Gastroesophageal sphincter (tissue), 4 donors: ENCODE results near the gene DLG4. TPM values are rescaled to one million over a fixed set of nuclear protein-coding genes. Genes with fewer than 3 reads are reported as not detected.
"Not testable (repeated sequence)": the region's sequence is repeated elsewhere in the genome, so short reads cannot be mapped to it uniquely, and the experiment has no call there.

ENCODE experiments used
- ATAC-seq: fragments of 150-250 bp; one replicate; pipeline ENCODE4 v1.9.1; 2016; ENCODE audit warnings: mild to moderate bottlenecking, moderate library complexity
- H3K27ac ChIP-seq, 4 donors: fragments of 200-600 bp; sonication (generic) in 3 of 4; 1 replicate in 3 of 4; 2 replicates in 1 of 4; pipeline ENCODE4 v1.5.1; 2016 to 2019
- H3K27me3 ChIP-seq: fragments of 200-600 bp; sonication (generic); one replicate; pipeline ENCODE4 v1.5.1; 2019
- H3K36me3 ChIP-seq, 2 donors: fragments of 200-600 bp; sonication (generic); one replicate each; pipeline ENCODE4 v1.5.1; 2019; ENCODE audit warnings: control low read depth in 1 of 2
- H3K4me1 ChIP-seq, 3 donors: fragments of 200-600 bp; sonication (generic); 1 replicate in 2 of 3; 2 replicates in 1 of 3; pipeline ENCODE4 v1.5.1; 2016 to 2019; ENCODE audit warnings: control low read depth in 2 of 3
- H3K4me3 ChIP-seq, 2 donors: fragments of 200-600 bp; sonication (generic); one replicate each; pipeline ENCODE4 v1.5.1; 2019; ENCODE audit warnings: mild to moderate bottlenecking in 1 of 2, moderate library complexity in 1 of 2
- H3K9me3 ChIP-seq, 3 donors: fragments of 200-600 bp; sonication (generic); one replicate each; pipeline ENCODE4 v1.5.1; 2017 to 2019; ENCODE audit warnings: control low read depth in 2 of 3
- EP300 ChIP-seq: sonication (generic); formaldehyde crosslinking; IDR thresholded peaks from one replicate; pipeline ENCODE4 v1.6.1; 2017; ENCODE audit warnings: antibody characterized with exemption, mild to moderate bottlenecking
- POLR2A ChIP-seq, 2 donors: fragments of 450-650 bp; IDR thresholded peaks; one replicate each; pipeline ENCODE4 v1.6.1; 2017; ENCODE audit warnings: antibody characterized with exemption in 2 of 2, mild to moderate bottlenecking in 2 of 2, moderate library complexity in 1 of 2
- POLR2AphosphoS5 ChIP-seq: sonication (generic); formaldehyde crosslinking; IDR thresholded peaks from one replicate; pipeline ENCODE4 v1.6.1; 2017; ENCODE audit warnings: antibody characterized with exemption
- WGBS, 2 donors: methylation state at CpG; one replicate each; pipeline ENCODE4 v1.1.5; 2018; ENCODE audit warnings: low coverage in 1 of 2; 5-methylcytosine and 5-hydroxymethylcytosine counted together
- total RNA-seq, 4 donors: library from RNA; depleted of rRNA; stranded (reverse); fragments of >200 nt; gene quantifications; one replicate each; pipeline ENCODE4 v1.1.0, GENCODE V29; 2016
- TF ChIP-seq, protein P1 (sequence below), 4 experiments: fragments of 200-600 bp in 2 of 4; fragments of 450-650 bp in 2 of 4; sonication (generic) in 1 of 4; IDR thresholded peaks; one replicate each; pipeline ENCODE4 v1.5.1; 2017 to 2019; ENCODE audit warnings: antibody characterized with exemption in 4 of 4, mild to moderate bottlenecking in 2 of 4, moderate library complexity in 2 of 4

Gene DLG4
- total RNA-seq, 4 donors from 2014 or later = 14.1 to 21.7 (median 16.5) TPM

- peak overlapping the region in 3 of 4 donors; percentile 90 to 98 (median 91) for H3K27ac ChIP-seq
- no peaks in the 10 kb centered on the region for H3K9me3 ChIP-seq
- WGBS, 2 donors = 90% methylated on average over 7 of the region's 7 CpGs; no CpG with 5 or more reads in 1 of the 2 donors
- H3K27me3 ChIP-seq = no peaks in the 10 kb centered on the region
- ATAC-seq = no peak
- H3K36me3 ChIP-seq = peaks cover 0 to 31% of the 10 kb centered on the region in 2 donors
- TF ChIP-seq POLR2AphosphoS5 (no peak), POLR2A (IDR thresholded peaks at IDR 0.05) (no peak), EP300 (no peak)
- TF ChIP-seq, protein P1, sequence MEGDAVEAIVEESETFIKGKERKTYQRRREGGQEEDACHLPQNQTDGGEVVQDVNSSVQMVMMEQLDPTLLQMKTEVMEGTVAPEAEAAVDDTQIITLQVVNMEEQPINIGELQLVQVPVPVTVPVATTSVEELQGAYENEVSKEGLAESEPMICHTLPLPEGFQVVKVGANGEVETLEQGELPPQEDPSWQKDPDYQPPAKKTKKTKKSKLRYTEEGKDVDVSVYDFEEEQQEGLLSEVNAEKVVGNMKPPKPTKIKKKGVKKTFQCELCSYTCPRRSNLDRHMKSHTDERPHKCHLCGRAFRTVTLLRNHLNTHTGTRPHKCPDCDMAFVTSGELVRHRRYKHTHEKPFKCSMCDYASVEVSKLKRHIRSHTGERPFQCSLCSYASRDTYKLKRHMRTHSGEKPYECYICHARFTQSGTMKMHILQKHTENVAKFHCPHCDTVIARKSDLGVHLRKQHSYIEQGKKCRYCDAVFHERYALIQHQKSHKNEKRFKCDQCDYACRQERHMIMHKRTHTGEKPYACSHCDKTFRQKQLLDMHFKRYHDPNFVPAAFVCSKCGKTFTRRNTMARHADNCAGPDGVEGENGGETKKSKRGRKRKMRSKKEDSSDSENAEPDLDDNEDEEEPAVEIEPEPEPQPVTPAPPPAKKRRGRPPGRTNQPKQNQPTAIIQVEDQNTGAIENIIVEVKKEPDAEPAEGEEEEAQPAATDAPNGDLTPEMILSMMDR (IDR thresholded peaks at IDR 0.05) = no peak
- peaks cover 5 to 59% (median 27%) of the 10 kb centered on the region in 3 donors for H3K4me1 ChIP-seq
- H3K4me3 ChIP-seq = peak overlapping the region in 1 of 2 donors; percentile 94
Measured at GRCh38 chr17:7249830-7250229, 30.2 kb upstream of the DLG4 start.

DNA sequence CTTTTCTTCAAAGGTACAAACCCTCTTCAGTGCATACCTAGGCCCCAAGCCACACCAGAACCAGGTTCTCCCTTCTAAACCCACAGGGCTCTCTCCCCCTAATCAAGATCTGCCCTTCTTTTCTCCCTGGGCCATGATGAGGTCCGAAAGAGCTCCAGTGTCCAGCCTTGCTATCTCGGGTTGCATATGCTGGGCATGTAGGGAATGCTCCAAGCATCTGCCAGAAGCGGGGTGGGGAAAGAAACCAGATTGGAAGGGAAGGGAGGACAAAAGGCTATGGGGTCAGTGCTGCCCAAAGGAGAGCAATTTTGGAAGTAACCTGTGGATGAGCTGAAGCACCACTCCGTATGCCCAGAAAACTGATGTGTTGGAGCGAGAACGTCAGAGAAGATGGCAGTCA lies 29.6 kb upstream of the DLG4 start:
- ATAC-seq = no peak
- H3K36me3 ChIP-seq = peaks cover 0 to 31% of the 10 kb centered on the region in 2 donors
- TF ChIP-seq POLR2AphosphoS5 (no peak), EP300 (no peak), POLR2A (IDR thresholded peaks at IDR 0.05) (no peak)
- H3K27ac ChIP-seq = no peak overlapping the region
- H3K4me1 ChIP-seq = peaks cover 5 to 63% (median 27%) of the 10 kb centered on the region in 3 donors
- WGBS, 2 donors = 85 to 93% methylated on average over 5 of the region's 6 CpGs
- peak overlapping the region in 1 of 2 donors; percentile 94 for H3K4me3 ChIP-seq
- H3K9me3 ChIP-seq = no peaks in the 10 kb centered on the region
- no peaks in the 10 kb centered on the region for H3K27me3 ChIP-seq

DNA sequence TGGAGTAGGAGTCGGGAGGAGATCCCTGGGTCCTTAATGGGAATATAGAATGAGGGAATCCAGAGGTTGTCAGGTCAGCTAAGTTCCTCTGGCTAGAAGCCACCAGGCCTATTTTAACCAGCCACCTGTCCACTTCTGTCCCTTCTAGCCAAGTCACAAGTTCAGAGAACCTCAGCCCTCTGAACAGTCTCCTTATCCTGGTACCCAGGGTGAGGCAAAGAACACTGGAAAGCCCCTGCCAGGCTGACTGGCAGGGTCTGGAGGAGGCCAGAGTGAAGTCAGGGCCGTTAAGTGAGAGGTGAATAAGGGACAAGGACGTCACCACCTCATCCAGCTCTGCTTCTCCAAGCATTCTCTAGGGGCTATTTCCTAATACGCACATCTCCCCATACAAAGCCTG lies 29.2 kb upstream of the DLG4 start:
- 60% methylated on average over 1 of the region's 4 CpGs; no CpG with 5 or more reads in 1 of the 2 donors for WGBS, 2 donors
- Histone ChIP-seq H3K27ac (no peak overlapping the region), H3K4me1 (peaks cover 5 to 66% (median 28%) of the 10 kb centered on the region in 3 donors), H3K9me3 (no peaks in the 10 kb centered on the region), H3K27me3 (no peaks in the 10 kb centered on the region), H3K4me3 (no peak overlapping the region), H3K36me3 (peaks cover 0 to 34% of the 10 kb centered on the region in 2 donors)
- no peak for ATAC-seq
- TF ChIP-seq POLR2AphosphoS5 (no peak), EP300 (no peak), POLR2A (IDR thresholded peaks at IDR 0.05) (no peak)
- TF ChIP-seq, protein P1 (IDR thresholded peaks at IDR 0.05) = no peak

DNA sequence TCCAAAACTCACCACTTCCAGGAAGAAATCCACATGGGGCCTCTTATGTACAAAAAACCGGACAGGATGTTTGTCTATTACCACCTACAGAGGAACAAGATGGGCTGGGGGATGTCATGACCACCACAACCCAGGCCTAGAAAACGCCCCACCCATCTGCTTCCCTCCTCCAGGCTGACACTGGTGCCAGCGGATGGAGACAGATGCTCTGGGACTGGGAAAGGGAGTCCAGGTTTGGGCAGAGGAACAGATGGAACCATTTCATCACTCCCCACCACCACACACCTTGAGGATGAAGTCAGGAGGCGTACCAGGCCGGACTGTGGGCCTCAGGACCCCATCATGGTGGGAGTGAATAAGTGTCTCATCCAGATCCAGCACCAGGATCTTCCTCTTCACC lies 27.1 kb upstream of the DLG4 start:
- peaks cover 0 to 37% of the 10 kb centered on the region in 2 donors for H3K36me3 ChIP-seq
- no peaks in the 10 kb centered on the region for H3K27me3 ChIP-seq
- no peak overlapping the region for H3K4me3 ChIP-seq
- WGBS, 2 donors = 93 to 100% methylated on average over 1 to 2 of the region's 5 CpGs
- H3K9me3 ChIP-seq = no peaks in the 10 kb centered on the region
- no peak overlapping the region for H3K27ac ChIP-seq
- peaks cover 5 to 60% (median 25%) of the 10 kb centered on the region in 3 donors for H3K4me1 ChIP-seq
- TF ChIP-seq POLR2A (IDR thresholded peaks at IDR 0.05) (no peak), POLR2AphosphoS5 (no peak)
- TF ChIP-seq, protein P1 (IDR thresholded peaks at IDR 0.05) = no peak
- no peak for ATAC-seq

- Histone ChIP-seq H3K36me3 (peaks cover 0 to 51% of the 10 kb centered on the region in 2 donors), H3K4me3 (peak overlapping the region in 1 of 2 donors; percentile 87), H3K27ac (peak overlapping the region in 3 of 4 donors; percentile 94 to 98 (median 98)), H3K4me1 (peaks cover 8 to 60% (median 27%) of the 10 kb centered on the region in 3 donors)
- H3K9me3 ChIP-seq, H3K27me3 ChIP-seq, ATAC-seq: not testable (repeated sequence)
- WGBS, 2 donors = 58 to 65% methylated on average over 2 to 3 of the region's 10 CpGs
Measured at GRCh38 chr17:7243838-7244237, 24.2 kb upstream of the DLG4 start.

GRCh38 chr17:7243453-7243729 lies 23.8 kb upstream of the DLG4 start:
- Histone ChIP-seq H3K36me3 (peaks cover 0 to 51% of the 10 kb centered on the region in 2 donors), H3K27ac (peak overlapping the region; percentile 80 to 98 (median 96)), H3K9me3 (no peaks in the 10 kb centered on the region), H3K27me3 (no peaks in the 10 kb centered on the region), H3K4me3 (peak overlapping the region; percentile 78 to 87), H3K4me1 (peaks cover 8 to 55% (median 25%) of the 10 kb centered on the region in 3 donors)
- no peak for ATAC-seq
- WGBS, 2 donors = 38% methylated on average over 1 of the region's 2 CpGs; no CpG with 5 or more reads in 1 of the 2 donors
- TF ChIP-seq, protein P1 (IDR thresholded peaks at IDR 0.05) = no peak
- no peak for TF ChIP-seq POLR2AphosphoS5
- TF ChIP-seq POLR2A (IDR thresholded peaks at IDR 0.05) = no peak
- no peak for TF ChIP-seq EP300
